Measurements from ENCODE around the gene KIAA1210.
"Not testable (repeated sequence)": the region's sequence is repeated elsewhere in the genome, so short reads cannot be mapped to it uniquely, and the experiment has no call there.

Gene KIAA1210

GRCh38 chrX:119036107-119037029 lies 91.2 kb downstream of the KIAA1210 start:
- no peak for DNase-seq (ENCODE audit: low spot score)

- DNase-seq (ENCODE audit: low spot score): no peak
Observed at GRCh38 chrX:119030990-119031389, 96.6 kb downstream of the KIAA1210 start.

GRCh38 chrX:119029656-119030055 lies 98.0 kb downstream of the KIAA1210 start:
- not testable (repeated sequence) for DNase-seq (ENCODE audit: low spot score)

- DNase-seq (ENCODE audit: low spot score): no peak
Observed at GRCh38 chrX:119028733-119029330, 98.8 kb downstream of the KIAA1210 start.

Data from RKO (cell line).